ENCODE data around the gene PAPSS1.

GRCh38 chr4:107719207-107719921 lies 670 bp downstream of the PAPSS1 start:
- TF ChIP-seq CTCF (IDR thresholded peaks at IDR 0.05) (no peak), ZFX (IDR thresholded peaks at IDR 0.05; ENCODE audit: borderline replicate concordance) (no peak)
